Measurements from ENCODE around the gene TMEM184B.

DNA sequence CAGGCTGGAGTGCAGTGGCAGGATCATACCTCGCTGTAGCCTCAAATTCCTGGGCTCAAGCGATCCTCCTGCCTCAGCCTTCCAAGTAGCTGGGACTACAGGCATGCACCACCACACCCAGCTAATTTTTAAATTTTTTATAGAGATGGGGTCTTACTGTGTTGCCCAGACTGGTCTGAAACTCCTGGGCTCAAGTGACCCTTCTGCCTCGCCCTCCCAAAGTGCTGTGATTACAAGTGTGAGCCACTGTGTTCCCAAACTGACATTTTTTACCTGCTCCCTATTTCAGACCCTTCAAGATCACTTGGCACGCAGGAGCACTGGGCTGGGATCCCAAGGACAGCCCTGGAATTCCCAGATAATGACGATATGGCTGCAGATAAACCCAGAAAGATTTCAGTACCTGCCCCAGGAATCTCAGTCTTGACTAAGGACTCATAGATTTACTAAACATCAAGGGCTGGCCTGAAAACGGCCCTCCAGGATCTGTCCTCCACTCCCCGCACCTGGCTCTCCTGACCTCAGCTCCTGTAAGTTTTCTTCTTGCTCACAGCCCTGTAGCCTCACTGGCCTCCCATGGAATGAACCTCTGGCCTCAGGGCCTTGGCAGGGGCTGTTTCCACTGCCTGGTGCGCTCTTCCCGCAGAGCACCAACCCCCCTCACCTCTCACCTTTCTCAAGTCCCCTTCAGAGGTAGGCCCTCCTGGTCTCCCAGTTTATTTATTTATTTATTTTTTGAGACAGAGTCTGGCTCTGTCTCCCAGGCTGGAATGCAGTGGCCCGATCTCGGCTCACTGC lies 48.0 kb upstream of the TMEM184B start:
- TF ChIP-seq MAX (IDR thresholded peaks at IDR 0.05) (no peak), JUNB (IDR thresholded peaks at IDR 0.05) (no peak), REST (IDR thresholded peaks at IDR 0.05) (no peak), CTCF (IDR thresholded peaks at IDR 0.05) (no peak), ESRRA (IDR thresholded peaks at IDR 0.05; ENCODE audit: borderline replicate concordance, low read length) (no peak), EP300 (IDR thresholded peaks at IDR 0.05) (no peak), USF2 (IDR thresholded peaks at IDR 0.05) (no peak)
